GM19328 (cell line): ENCODE measurements around the gene BMAL1.

Experiments used
- ATAC-seq: cut with Tn5 transposase; IDR thresholded peaks from one replicate; pipeline ENCODE4 v1.9.1; 2021; ENCODE audit warnings: mild to moderate bottlenecking, moderate library complexity; ENCODE audit not compliant: unreplicated experiment

BMAL1 gene

DNA sequence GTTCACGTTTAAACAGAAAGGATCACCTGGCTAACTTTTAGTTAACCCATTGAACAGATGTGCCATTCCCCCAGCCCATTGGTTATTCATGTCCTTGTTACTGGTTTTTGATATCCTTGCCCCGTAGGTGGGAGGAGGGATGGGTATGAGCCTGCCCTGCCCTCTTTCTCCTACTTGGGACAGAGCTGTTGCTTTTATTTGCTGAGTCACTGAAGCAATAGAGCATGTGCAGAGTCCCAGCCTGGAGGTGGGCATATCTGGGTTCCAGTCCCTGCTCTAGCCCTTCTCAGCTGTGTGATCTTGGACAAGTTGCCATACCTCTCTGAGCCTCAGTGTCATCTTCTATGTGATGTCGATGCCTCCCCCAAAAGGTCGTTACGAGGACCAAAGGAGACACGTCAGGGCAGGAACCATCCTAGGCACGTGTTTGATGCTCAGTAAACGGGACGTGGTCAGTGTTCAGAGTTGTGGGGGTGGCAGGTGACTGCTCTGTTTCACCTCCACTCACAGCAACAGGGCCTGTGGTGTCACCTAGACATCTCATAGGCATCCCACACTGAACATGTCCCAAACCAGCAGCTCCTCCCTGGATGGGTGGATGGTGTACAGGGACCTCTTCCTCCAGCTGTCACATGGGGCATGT, 61.0 kb downstream of the BMAL1 start:
- no peak for ATAC-seq

GRCh38 chr11:13339195-13340153, 61.9 kb downstream of the BMAL1 start:
- no peak for ATAC-seq

DNA sequence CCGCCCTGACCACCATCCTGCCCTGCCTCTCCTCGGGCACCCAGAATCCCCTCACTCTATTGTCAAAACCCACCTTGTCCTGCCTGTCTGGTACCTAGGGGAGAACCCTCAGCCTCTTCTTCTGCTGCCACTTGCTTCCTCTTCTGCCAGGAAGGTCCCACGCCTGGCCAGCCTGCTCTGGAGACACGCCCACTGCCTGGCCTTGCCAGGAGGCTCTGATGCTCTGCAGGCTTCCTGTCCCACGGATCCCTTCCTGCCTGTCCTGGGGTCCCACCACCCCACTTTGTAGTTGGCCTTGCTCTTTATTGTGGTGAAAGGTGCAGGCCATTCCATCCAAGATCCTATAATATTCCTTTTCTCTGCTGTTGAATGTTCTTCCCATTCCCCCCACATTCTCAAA, 63.4 kb downstream of the BMAL1 start:
- no peak for ATAC-seq

DNA sequence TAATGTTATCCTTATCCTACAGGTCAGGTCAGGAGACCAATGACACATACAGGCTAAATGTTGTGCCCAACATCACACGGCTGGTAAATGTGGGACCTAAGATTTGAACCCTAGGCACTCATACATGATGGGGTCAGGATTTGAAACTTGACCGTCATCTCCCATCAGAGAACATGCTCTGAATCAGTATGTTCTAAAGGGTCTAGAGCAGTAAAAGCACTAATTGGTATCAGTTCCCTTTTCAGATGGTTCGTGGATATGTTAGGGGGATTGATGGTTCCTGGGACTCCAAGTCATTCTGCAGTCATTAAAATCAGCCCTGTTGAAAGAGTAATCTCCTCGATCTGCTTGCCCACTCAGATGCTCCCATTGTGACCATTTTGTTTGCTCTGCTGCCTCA, 65.5 kb downstream of the BMAL1 start:
- no peak for ATAC-seq

DNA sequence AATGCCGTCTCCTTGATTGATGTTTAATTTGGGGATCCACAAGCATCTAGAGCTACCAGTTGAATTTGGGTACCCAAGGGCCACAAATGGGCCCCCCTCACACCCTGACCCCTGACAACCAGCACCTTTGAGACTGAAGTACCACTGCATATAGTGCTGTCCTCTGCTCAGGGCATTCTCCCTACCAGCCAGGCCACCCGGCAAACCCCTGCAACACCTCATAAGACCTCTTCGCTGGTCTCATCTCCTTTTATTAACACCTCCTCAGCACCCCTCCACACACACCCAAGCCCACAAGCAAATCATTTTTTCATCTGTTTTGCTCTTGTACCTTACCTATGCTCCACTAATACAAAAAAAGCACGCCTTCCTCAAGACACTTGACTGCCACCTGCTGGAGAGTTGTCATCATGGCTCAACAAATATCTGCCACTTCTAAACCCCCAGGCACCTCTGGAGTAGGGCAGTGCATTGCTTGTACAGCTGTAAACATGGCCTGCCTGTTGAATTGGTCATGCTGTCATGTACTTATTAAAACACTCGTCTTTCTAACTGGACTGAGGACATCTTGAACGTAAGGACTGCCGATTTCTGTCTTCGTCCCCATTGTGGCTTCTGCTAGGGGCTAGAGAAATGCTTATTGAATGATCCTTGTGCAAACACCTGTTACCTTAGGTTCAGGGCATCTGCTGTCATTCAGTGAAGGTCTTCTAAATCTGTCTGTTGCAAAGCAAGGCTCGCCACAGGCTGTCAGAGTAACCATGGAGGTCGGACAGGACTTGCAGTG, 66.5 kb downstream of the BMAL1 start:
- ATAC-seq = no peak

GRCh38 chr11:13344818-13345217, 67.2 kb downstream of the BMAL1 start:
- no peak for ATAC-seq

GRCh38 chr11:13346470-13346869, 68.9 kb downstream of the BMAL1 start:
- no peak for ATAC-seq

DNA sequence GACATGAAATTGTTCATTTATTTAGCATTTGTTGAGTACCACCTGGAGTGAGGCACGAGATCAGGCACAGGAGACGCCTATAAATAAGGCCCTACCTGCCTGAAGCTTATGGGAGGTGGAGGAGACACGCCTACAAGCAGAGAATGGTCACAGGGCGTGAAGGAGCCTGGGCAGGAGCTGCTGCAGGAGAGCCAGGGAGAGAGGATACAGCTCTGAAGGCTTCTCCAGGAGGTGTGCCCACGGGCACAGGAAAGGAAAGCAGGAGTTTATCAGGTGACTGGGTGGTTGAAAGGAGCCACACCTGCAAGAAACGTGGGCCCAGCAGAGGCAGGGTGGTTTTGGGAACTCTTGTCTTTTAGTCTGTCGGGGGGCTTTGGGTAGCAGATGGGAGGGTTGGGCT, 70.3 kb downstream of the BMAL1 start:
- ATAC-seq = no peak

GRCh38 chr11:13348305-13348704, 70.7 kb downstream of the BMAL1 start:
- peak; percentile 48 for ATAC-seq

GRCh38 chr11:13349046-13349445, 71.5 kb downstream of the BMAL1 start:
- no peak for ATAC-seq

- ATAC-seq = no peak
These were observed 72.0 kb downstream of the BMAL1 start for GRCh38 chr11:13349581-13349980.

GRCh38 chr11:13352711-13353110, 75.1 kb downstream of the BMAL1 start:
- ATAC-seq = no peak

DNA sequence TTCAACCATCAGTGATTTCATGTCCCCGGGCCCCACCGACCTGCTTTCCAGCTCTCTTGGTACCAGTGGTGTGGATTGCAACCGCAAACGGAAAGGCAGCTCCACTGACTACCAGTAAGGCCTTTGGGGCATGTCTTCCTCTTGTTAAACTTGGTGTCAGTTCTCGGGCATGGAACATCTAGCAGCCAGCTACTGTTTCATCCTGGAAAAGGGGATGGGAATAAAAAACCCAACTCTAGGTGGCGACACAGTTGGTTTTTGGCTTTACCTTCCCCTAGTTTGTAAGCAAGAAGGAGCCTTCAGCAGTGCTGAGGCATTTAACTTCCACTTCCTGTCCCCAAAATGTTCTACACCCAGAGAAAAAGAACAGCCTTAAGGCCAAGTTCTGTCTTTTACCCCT, 76.7 kb downstream of the BMAL1 start:
- no peak for ATAC-seq

DNA sequence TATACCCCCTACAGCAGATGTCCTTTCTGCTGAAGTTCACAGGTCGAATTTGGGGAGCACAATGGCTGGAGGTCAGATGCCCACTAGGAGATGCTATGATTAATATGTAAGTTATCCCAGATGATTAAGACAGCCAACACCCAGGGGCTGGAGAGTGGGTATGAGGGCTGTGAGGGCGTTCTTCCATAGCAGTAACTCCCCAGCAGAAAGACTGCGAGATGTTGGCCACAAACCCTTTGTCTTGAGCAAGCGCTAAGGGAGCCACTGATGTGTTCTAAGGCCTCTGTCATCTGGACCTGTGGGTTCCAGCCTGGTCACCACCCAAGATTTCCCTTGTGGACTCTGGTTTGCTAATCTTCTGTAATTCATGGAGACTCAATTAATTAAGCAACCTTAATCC, 77.6 kb downstream of the BMAL1 start:
- ATAC-seq = no peak

- no peak for ATAC-seq
These were observed 79.6 kb downstream of the BMAL1 start for GRCh38 chr11:13357232-13357631.

GRCh38 chr11:13358596-13359270, 81.1 kb downstream of the BMAL1 start:
- no peak for ATAC-seq

GRCh38 chr11:13362596-13363109, 85.1 kb downstream of the BMAL1 start:
- ATAC-seq = no peak

- ATAC-seq = no peak
These were observed 86.8 kb downstream of the BMAL1 start for GRCh38 chr11:13364388-13364787.

GRCh38 chr11:13366266-13367026, 88.9 kb downstream of the BMAL1 start:
- no peak for ATAC-seq

- ATAC-seq = peak; percentile 61
These were observed 89.5 kb downstream of the BMAL1 start for GRCh38 chr11:13367115-13367514.
